Cortex of kidney (tissue), 1 donor: ENCODE results near the gene XYLB.

Experiments used
- DNase-seq: peaks from one replicate; lab custom pipeline; 2025; lab: John Stamatoyannopoulos, UW

Gene XYLB

DNA sequence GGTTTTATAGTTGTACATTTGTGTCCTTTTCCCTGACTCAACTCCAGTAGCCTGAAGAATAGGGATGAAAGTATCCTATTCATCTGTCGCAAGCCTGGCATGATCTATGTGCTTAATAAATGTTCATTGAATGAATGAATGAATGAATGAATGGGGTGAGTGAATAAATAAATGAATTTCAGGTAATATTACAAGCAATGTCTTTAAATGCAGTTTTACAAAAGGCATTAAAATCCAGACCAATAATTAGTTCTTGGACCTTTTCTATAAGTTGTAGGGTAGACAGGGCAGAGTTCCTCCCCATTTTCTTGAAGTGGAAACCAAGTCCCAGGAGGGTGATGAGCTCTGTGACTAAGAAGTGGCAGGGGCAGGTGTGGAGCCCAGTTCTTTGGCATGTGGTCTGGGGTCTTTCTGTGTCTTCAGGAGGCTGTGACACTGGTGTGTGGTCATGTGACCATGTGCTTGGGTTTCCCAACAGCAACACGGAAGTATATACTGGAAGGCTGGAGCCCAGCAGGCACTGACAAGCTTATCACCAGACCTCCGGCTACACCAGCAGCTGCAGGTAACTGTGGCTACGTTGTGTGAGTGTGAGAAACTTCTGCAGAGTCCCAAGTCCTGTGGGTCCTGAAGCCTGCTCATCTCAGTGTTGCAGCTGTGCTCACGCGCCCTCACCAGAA lies 18.3 kb downstream of the XYLB start:
- DNase-seq: no peak

DNA sequence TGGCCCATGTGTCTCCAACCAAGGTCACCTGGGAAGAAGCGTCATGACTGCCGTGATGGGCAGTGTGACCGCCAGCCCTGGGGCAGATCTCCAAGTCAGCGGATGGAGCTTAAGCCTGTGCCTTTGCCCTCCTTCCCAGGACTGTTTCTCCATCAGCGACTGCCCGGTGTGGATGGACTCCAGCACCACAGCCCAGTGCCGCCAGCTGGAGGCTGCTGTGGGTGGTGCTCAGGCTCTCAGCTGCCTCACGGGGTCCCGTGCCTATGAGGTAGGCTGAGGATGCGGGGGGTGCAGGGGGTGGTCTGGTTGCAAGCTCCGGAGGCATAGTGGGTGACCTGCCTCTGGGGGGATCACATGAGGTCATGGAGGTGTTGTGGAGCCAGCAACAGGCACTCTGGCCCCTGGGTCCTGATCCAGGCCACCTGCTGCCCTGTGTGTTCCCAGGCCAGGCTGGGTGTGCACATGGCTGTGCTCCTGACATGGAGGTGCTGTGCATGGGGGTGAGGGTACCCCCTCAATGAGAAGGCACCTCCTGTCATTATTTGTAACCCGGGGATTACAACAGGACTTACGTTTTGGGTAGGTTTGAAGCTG lies 19.0 kb downstream of the XYLB start:
- no peak for DNase-seq

DNA sequence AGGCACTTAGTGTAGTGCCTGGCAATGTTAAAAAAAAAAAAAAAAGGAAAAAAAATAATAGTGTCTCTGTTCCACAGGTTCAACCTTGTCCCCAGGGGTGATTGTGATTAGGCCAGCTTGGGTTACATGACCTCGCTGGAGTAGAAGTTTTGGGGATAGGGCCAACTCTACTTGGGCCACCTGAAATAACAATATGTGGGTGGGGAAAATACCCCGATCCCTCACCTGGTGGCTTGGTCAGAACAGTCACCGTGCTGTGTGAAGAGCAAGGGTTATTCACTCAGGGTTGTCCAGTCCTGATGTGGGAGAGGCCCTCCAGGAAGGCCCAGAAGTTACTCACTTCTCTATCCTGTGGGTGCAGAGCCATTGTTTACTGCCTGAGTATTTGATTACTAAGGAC lies 19.5 kb downstream of the XYLB start:
- DNase-seq: no peak

DNA sequence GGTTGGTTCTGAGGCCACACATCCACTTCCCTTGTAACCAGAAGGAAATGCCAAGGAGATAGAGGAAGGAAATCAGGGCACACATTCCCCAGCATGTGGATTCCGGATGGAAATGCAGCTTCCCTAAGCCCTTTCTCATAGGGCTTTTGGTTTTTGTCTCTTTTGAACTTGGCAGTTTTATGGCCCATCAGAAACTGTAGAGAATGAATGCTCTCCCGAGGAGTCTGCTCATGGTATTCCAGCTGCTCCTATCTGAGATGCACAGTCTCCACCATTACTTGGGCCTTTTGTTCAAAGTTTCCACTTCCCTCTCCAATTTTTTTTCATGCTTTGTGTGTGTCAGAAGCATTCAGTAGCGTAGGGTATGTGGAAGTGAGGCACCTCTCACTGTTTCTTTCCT lies 21.2 kb downstream of the XYLB start:
- DNase-seq: no peak

DNA sequence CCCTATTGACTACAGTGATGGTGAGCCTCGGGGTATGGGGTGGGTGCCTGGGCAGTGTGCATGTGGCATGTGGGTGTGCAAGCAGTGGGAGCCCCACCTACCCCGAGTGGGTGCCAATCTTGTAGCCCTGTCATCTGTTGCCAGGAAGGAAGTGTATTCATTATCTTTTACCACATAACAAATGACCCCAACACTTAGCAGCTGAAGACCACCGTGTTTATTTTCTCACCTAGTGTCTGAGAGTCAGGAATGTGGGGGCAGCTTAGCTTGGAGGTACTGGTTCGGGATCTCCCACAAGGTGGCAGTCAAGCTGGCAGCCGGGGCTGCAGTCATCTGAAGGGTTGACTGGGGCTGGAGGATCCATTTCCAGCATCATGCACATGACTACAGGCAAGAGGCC lies 21.7 kb downstream of the XYLB start:
- no peak for DNase-seq

DNA sequence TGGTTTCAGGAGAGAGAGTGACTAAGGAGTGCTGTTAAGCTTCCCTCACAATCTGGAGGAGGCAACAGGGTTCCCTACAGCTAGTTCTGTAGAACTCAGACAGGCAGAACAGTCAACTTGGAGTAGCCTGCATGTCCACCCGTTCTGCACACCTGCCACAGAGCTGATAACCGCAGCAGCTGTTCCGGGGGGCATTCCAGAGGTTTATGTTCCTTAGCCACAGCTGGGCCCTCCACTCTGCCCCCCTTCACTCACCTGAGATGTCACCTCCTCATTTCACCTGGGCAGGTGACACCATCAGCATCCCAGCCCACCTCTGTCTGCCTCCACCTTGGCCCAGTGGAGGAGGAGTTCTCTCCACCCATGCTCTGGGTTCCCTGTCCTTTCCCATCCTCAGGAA lies 22.6 kb downstream of the XYLB start:
- no peak for DNase-seq

DNA sequence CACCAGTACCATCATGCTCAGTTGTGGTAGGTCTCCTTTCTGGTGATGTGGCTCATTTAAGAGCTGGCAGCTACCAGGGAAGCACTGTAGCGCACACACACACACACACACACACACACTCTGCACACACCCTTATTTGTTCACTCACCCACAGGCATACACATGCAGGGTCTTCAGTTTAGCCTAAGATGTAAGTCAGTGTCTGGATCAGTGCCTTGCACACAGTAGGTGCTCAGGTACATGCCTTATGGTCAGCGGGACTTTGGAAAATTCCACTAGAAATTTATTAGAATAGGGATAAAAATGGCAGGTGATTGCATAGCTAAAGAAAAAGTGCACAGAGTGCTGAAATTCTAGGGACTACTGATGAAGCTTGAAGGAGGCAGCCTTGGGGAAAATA lies 23.6 kb downstream of the XYLB start:
- no peak for DNase-seq

DNA sequence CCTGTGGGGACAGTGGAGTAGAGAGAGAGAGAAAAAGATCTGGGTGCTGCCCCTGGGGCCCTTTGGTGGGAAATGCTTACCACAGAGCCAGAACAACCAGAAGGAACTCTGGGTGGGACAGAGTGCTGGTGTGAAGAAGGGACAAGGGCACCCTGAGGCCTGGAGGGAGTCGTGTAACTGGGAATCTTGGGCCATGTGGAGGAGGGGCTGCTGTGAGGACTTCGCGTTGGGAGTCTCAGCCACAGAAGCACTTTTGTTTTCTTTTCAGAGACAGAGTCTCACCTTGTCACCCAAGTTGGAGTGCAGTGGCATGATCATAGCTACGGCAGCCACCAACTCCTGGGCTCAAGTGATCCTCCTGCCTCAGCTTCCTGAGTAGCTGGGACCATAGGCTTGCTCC lies 24.3 kb downstream of the XYLB start:
- DNase-seq: no peak

DNA sequence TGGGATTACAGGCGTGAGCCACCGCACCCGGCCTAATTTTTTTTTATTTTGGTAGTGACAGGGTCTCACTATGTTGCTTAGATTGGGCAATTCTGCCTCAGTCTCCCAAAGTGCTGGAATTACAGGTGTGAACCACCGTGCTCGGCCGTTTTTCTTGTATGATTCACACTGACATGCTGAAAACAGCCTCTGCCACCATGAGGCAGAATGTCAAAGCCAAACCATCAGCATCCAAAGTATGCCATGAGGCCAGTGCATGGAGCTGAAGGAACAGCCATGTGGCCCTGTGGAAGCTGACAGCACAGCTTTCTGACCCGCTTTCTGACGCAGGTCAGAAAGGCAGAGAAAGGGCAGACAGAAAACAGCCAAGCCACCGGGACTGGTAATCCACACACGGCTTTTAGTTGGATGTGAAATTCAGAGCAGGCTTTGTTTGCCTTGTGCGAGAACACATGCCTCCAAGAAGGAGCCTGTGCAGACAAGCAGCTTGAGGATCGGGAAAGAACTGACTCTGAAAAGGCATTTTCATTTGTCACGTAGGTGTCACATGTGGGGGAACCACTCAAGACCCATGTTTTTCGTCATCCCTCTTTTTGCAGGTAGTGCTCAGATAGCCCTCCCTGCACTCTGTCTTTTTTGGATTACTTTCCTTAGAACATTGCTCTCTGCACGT lies 25.1 kb downstream of the XYLB start:
- no peak for DNase-seq

DNA sequence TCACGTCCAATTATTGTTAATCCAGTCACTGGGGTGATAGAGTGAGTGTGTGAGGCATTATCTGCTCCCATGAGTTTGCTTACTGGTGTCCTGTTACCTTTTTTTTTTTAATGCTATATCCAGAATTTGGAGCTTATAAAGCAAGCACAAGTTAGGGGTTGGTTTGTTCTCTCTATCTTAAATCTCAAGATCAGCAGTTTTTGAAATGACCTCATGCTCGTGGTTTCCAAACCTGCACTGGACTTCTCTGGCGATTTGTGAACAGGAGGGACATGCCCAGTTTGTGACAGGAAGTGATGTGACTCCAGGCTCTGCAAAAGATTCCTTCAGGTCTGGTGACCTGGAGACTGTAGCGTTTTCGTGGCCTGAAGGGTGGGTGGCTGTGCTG lies 25.6 kb downstream of the XYLB start:
- no peak for DNase-seq

DNA sequence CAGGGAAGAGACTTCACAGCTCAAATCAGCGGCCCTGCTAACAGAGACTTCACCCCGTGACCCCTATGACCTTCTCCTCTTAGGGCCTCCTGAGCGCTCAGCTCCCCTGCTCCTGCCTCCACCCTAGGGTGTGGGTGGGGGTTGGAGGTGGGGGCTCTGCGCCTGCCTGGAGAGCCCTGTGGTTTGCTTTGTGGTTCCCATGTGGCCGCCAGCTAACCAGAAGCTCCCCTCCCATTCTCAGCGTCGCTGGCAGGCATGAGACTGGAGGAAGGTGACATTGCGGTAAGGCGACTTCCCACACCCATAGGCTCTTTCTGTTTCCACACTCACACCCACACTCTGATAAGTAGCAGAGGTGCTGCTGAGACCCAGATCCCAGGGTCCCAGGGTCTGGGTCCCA lies 27.6 kb downstream of the XYLB start:
- DNase-seq: no peak

DNA sequence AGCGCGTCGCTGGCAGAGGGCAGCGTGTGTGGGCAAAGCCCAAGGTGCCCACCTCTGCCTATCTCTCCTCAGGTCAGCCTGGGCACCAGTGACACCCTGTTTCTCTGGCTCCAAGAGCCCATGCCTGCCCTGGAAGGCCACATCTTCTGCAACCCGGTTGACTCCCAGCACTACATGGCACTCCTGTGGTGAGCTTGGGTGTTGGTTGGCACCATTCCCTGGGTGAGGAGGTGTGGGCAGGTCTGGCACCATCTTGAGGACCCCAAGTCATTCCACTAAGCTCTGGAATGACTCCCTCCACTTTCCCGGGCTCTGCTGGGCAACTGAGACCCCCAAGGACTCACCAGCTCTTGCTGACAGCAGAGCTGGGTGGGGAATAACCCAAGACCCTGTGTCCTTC lies 28.5 kb downstream of the XYLB start:
- no peak for DNase-seq

DNA sequence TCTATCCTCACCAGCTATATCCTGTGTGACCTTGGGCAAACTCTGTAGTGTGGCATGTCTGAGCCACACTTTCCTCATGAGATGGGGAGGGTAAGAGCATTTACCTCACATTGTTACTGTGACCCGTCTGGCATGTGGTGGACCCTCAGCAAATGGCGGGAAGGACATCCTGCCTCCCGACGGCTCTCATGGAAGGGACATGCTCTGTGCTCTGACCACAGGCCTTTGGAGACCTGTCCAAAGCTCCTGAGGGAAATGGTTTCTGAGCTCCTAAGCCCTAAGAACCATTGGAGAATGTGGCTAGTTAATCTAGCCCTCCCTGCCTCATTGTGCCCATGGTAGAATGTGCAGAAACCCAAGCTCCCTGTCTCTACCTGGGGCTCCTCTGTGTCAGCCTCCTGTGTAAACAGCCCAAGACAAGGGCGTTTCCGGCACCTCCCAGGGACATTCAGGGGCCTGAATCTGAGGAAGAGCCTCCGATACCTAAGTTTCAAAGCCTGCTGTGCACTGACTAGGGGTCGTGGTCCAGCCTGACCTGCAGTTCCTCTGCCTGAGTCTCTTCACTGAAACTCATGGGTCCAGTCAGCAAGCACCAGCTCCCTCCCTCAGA lies 29.0 kb downstream of the XYLB start:
- no peak for DNase-seq

DNA sequence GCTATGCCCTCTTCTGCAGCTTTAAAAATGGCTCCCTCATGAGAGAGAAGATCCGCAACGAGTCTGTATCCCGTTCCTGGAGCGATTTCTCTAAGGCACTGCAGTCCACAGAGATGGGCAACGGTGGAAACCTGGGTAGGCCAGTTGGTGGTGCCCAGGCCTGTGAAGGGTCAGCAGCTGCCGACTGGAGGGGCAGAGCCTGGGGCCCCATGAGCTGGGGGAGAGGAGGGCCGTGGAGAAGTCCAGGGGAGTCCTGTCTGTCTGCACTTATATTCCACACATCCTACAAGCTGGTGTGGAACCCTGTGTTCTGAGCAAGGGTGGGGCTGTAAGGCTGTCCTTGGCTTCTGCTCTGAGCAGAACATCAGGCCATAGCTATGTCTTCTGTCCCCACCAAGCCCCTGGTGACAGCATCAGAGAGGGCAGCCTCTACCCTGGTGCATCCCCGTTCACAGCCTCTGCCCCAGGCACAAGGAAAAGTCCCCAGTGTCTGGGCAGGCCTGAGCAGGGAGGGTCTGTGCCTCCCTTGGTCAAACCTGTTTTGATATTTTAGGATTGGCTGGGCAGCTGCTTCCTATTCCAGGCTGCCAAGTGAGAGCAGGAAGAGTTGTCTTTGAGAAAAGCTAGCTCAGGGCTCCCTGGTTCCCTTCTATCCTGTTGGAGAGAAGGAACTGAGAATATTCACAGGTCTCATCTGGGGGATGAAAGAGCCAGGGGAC lies 29.7 kb downstream of the XYLB start:
- DNase-seq: no peak

DNA sequence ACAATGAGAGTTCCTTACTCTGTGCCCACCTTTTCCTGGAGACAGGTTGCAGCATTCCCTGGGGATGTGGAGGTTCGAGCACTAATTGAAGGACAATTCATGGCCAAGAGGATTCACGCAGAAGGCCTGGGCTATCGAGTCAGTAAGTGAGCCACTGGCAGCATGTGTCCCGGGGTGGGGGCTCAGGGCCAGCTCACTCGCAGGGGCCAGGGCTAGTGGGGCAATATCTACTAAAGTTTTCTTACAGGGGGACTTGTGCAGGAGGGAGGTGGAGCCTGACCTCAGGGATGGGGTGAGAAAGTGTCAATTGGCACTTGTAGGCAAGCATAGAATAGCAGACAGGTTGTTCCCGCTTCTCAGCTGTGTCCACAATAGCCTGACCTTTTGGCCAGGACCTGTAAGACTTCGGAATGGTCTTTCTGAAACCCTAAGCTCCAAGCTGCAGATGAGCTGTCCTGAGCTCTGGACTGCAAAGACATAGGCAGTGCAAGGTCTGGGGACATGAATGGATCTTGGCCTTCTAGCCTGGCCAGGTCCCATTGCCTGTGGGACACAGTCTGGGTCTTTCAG lies 32.7 kb downstream of the XYLB start:
- no peak for DNase-seq

DNA sequence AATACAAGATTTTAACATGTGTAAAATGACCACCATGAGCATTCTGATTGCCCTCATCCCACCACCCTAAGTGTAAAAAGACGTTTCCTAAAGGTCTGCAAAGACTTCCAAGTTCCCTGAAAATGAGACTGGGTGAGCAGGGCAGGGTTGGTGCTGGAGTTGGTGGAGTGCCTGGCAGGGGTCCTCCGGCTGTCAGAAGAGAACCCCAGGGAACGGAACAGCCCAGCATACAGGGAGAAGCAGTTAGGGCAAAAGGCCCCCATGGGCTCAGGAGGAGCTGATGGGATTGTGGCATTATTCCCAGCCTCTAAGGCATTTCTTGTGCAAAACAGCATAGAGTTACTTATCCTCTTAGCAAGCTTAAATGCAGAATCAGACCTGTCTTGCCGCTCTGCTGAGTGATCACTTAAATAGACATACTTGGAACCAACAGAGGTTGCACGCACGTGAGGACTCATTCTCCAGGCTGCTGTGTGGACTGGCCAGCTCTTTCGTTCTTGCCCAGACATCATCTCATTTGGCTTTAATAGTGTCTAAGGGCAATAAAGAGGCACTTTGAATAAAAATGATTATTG lies 36.0 kb downstream of the XYLB start:
- no peak for DNase-seq

DNA sequence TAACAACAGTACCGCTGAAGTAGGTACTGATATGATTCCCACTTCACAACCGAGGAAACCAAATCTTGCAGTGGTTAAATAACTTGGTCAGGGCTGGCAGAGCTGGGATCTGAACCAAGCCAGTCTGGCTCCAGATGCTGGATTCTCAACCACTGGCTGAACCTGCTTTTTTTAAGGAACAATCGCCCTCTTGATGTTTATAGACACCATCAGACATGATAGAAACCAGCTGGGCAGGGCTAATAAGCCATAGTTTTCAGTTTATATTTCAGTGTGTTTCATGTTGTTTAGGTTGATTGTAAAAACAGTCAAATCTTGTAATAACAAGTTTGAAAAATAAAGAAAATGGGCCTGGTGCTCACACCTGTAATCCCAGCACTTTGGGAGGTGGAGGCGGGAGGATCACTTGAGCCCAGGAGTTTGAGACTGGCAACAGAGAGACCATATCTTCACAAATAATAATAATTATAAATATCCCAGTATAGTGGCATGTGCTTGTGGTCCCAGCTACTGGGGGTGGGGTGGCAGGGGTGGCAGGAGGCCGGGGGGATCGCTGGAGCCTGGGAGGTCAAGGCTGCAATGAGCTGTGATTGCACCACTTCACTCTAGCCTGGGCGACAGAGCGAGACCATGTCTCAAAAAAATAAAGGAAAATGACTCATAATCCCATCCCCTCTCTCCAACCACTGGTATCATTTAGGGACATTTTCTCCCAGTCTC lies 36.7 kb downstream of the XYLB start:
- DNase-seq: no peak

DNA sequence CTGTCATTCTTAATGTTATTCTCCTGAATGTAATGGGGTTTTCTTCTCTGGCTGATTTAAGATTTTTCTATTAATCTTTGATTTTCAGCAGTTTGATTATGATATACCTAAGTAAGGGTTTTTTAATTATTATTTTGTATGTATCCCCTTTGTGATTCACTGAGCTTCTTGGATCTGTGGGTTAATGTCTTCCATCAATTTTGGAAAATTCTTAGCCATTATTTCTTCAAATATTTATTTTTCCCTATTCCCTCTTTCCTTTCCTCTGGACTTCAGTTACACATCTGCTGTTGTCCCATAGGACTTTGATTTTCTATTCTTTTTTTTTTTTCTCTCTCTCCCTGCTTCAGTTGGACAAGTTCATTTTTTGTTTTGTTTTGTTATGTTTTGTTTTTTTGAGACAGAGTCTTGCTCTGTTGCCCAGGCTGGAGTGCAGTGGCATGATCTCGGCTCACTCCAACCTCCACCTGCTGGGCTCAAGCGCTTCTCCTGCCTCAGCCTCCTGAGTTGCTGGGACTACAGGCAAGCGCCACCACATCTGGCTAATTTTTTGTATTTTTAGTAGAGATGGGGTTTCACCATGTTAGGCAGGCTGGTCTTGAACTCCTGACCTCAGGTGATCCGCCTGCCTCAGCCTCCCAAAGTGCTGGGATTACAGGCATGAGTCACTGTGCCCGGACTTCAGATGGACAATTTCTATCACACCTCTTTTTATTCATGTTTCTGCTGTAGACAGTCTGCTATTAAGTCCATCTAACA lies 40.6 kb downstream of the XYLB start:
- DNase-seq: no peak

DNA sequence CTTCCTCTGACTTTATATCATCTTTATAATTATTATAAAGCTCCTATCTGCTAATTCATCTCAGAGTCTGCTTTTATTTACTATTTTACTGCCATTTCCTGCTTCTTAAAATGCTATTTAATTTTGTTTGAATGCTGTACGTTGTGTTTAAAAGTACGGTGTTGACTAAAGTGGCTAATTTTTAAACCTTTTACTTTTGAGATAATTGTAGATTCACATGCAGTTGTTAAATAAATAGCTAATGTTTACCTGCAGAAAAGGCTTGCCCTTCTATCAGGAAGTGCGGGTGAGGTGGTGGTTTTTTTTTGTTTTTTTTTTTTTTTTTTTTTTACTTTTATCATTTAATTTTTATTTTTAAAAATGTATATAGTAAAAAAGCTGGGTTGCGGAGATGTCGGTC lies 41.3 kb downstream of the XYLB start:
- DNase-seq: no peak

DNA sequence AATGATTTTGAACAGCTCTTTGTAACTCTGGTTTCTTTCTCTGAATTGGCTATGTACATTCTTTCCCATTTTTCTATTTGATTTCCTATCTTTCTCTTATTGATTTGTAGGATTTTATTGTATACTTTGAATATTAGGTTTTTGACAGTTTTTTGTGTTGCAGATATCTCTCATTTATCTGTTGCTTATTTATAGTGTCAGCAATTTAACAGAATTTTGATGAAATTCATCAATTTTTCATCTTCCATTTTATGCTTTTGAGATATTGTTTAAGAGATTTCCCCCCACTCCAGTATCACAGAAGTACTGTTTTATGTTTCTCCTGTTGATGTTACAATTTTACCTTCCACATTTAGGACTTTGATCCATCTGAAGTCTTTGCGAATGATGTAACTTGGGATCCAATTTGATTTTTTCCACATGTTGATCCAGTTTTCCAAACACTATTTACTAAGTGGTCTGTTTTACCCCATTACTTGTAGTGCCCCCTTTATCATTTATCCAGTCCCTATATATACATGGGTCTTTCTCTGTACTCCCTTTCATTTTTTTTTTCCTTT lies 46.1 kb downstream of the XYLB start:
- DNase-seq: no peak
